Omental fat pad (tissue), 4 donors: ENCODE results near the gene ADCYAP1R1. TPM values are rescaled to one million over a fixed set of nuclear protein-coding genes. Genes with fewer than 3 reads are reported as not detected.

Source experiments
- ATAC-seq: fragments of 150-250 bp; one replicate; pipeline ENCODE4 v1.9.1; 2016; ENCODE audit warnings: mild to moderate bottlenecking, moderate library complexity; ENCODE audit not compliant: low FRiP score
- DNase-seq: peaks from one replicate; pipeline ENCODE4 v3.0.0-alpha.2; 2019; ENCODE audit warnings: low spot score
- CTCF ChIP-seq, 3 donors: fragments of 450-650 bp; IDR thresholded peaks; one replicate each; pipeline ENCODE4 v1.5.1; 2016 to 2017; ENCODE audit warnings: antibody characterized with exemption in 3 of 3, mild to moderate bottlenecking in 3 of 3, moderate library complexity in 2 of 3
- total RNA-seq, 4 donors: library from RNA; depleted of rRNA; stranded (reverse); fragments of >200 nt; gene quantifications; one replicate each; pipeline ENCODE4 v1.1.0, GENCODE V29; 2016

The ADCYAP1R1 gene
- total RNA-seq, 4 donors from 2014 or later: 3.3 to 60.4 (median 15.7) TPM

- DNase-seq (no peak), ATAC-seq (no peak)
- TF ChIP-seq CTCF (IDR thresholded peaks at IDR 0.05): no peak
Measured at GRCh38 chr7:31100445-31100844, 48.3 kb downstream of the ADCYAP1R1 start.

DNA sequence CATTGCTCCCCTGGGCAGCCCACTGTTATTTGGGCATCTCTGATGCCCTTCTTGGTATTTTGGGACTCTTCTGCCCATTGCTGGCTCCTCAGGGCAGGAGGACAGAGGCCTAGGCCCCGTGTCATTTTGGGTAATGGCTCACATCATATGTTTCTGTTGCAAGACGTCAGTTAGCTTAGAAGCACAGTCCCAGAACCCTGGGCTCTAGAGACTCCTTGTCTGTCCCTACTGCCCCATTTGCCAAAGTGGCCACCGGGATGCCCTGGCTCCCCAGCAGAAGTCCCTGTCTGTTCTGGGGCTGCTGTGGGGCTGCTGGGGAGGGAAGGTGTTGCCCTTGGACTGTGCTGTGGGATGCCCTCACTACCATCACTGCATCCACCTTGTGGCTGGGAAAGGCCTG is 48.8 kb downstream of the ADCYAP1R1 start:
- TF ChIP-seq CTCF (IDR thresholded peaks at IDR 0.05): no peak
- no peak for DNase-seq

GRCh38 chr7:31101544-31101943 is 49.4 kb downstream of the ADCYAP1R1 start:
- no peak for TF ChIP-seq CTCF (IDR thresholded peaks at IDR 0.05)
- no peak for DNase-seq
- no peak for ATAC-seq

More for the DNA sequence above, 48.8 kb downstream of the ADCYAP1R1 start:
- ATAC-seq: no peak

DNA sequence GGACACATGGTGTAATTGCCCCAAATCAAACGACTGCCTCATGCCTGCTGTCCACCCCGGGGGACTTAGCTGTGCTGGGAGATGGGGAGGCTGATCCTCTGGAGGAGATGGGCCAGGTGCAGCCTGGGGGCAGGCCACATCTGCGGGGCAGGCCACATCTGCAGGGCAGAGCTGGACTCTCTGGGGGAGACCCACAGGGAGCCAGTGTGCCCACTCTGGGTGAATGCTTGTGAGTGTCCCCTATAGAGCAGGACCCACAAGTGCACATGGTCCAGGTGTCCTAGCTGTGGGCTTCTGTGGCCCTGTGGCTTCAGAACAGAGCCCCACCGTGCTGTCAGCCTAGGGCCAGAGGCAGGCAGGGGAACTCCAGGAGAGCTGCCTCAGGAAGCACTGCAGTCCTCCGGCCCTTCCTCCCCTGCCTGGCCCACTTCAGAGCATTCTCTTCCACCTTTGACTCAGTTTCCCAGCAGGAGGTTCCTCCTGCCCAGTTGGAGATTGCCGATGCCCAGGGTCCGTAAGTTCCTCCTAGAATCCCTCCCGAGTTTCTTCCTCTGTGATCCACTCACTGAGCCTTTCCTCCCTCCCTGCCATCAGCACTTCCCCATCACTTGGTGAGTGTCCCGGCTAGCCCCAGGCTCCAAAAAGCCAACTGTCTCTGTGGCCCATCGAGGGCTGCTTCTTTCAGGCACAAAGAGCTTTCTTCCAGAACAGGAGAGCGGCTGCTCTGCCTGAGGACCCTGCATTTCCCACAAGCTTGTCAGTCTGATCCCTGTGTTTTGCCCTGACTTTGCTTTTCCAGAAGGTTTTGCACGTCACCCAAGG is 50.3 kb downstream of the ADCYAP1R1 start:
- ATAC-seq: no peak
- DNase-seq: no peak

GRCh38 chr7:31102973-31103850 is 51.1 kb downstream of the ADCYAP1R1 start:
- no peak for TF ChIP-seq CTCF (IDR thresholded peaks at IDR 0.05)
- no peak for DNase-seq

More for the DNA sequence above, 50.3 kb downstream of the ADCYAP1R1 start:
- TF ChIP-seq CTCF (IDR thresholded peaks at IDR 0.05): no peak

DNA sequence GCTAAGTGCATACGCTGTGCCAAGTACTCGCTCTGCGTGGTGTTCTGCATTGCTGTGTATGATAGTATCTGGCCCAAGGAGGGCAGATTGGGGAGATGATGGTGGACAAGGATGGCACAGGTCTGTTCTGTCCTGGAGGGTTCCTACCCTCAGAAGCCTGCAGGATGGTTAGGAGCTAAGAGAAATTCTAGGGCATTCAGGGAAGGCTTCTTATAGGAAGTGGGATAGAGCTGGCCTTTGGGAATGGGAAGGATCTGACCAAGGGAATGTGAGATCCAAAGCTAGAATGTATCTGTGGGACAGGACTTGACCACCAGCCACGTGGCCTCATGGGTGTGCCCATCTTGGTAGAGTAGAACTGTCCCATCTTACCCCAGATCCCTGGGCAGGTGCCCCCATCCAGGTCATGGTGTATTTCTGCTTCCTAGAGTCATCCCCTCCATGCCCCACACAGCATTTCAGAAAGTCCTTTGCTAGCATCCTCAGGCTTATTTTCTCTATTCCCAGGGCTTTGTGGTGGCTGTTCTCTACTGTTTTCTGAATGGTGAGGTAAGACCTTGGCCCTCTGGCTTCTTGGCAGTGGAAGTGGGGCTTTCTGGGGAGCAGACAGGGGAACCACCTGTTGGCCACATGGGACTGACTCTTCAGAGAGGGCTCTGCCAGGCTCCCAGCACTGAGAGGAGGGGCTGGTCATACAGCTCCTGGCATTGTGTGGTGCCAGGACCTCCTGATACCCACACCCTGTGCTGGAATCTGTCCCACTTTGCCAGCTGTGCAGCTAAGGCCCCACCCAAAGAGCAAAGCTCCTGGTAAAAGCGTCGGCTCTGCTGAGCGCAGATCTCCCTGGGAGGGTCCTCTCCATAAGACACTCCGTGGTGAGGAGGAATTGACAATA is 52.5 kb downstream of the ADCYAP1R1 start:
- ATAC-seq (no peak), DNase-seq (no peak)
- TF ChIP-seq CTCF (IDR thresholded peaks at IDR 0.05): no peak

More at GRCh38 chr7:31102973-31103850, 51.1 kb downstream of the ADCYAP1R1 start:
- no peak for ATAC-seq
